ENCODE data around the gene CLCN4. TPM values are rescaled to one million over a fixed set of nuclear protein-coding genes. Genes with fewer than 3 reads are reported as not detected.
A peak's percentile ranks its signal among the peaks of the same experiment; 100 is the strongest.

CLCN4 gene
- total RNA-seq, 1 experiment from 2014 or later = 17.2 TPM

- Histone ChIP-seq H3K9me3 (replicated peaks) (0 out of 2 replicates have a peak, but pooled peaks cover 2% of the 10 kb centered on the region), H3K4me3 (no peak overlapping the region), H3K27ac (no peak overlapping the region), H3K4me1 (peaks cover 36% of the 10 kb centered on the region), H3K27me3 (no peaks in the 10 kb centered on the region), H3K36me3 (no peaks in the 10 kb centered on the region)
- no peak for DNase-seq
Observed at GRCh38 chrX:10240918-10241317, 84.1 kb downstream of the CLCN4 start.

- Histone ChIP-seq H3K4me3 (no peak overlapping the region), H3K4me1 (peaks cover 30% of the 10 kb centered on the region), H3K36me3 (no peaks in the 10 kb centered on the region), H3K9me3 (replicated peaks) (0 out of 2 replicates have a peak, but pooled peaks cover 2% of the 10 kb centered on the region), H3K27ac (no peak overlapping the region), H3K27me3 (no peaks in the 10 kb centered on the region)
- DNase-seq = no peak
Observed at GRCh38 chrX:10242026-10242425, 85.3 kb downstream of the CLCN4 start.

- Histone ChIP-seq H3K4me3 (no peak overlapping the region), H3K27ac (no peak overlapping the region), H3K27me3 (no peaks in the 10 kb centered on the region), H3K9me3 (replicated peaks) (0 out of 2 replicates have a peak, but pooled peaks cover 2% of the 10 kb centered on the region), H3K36me3 (no peaks in the 10 kb centered on the region), H3K4me1 (peaks cover 30% of the 10 kb centered on the region)
- peak; percentile 37 to 57 for DNase-seq
Observed at GRCh38 chrX:10243106-10243505, 86.3 kb downstream of the CLCN4 start.

GRCh38 chrX:10244915-10245622 is 88.3 kb downstream of the CLCN4 start:
- DNase-seq = peak in 1 of 2 experiments; percentile 35
- Histone ChIP-seq H3K36me3 (no peaks in the 10 kb centered on the region), H3K4me1 (peaks cover 20% of the 10 kb centered on the region), H3K27me3 (no peaks in the 10 kb centered on the region), H3K4me3 (no peak overlapping the region), H3K27ac (no peak overlapping the region), H3K9me3 (replicated peaks) (peaks cover 2% of the 10 kb centered on the region; the same call in 1 of the 2 replicates)

- peaks cover 2% of the 10 kb centered on the region; the same call in 1 of the 2 replicates for H3K9me3 ChIP-seq (replicated peaks)
- peaks cover 18% of the 10 kb centered on the region for H3K4me1 ChIP-seq
- no peak overlapping the region for H3K4me3 ChIP-seq
- no peaks in the 10 kb centered on the region for H3K36me3 ChIP-seq
- H3K27ac ChIP-seq = no peak overlapping the region
- no peaks in the 10 kb centered on the region for H3K27me3 ChIP-seq
- DNase-seq = no peak
Observed at GRCh38 chrX:10245886-10246285, 89.1 kb downstream of the CLCN4 start.

- H3K27me3 ChIP-seq = no peaks in the 10 kb centered on the region
Observed at GRCh38 chrX:10246297-10246696, 89.5 kb downstream of the CLCN4 start.

GRCh38 chrX:10246846-10247245 is 90.1 kb downstream of the CLCN4 start:
- DNase-seq = no peak
- Histone ChIP-seq H3K4me3 (no peak overlapping the region), H3K4me1 (peaks cover 18% of the 10 kb centered on the region), H3K27ac (no peak overlapping the region), H3K36me3 (no peaks in the 10 kb centered on the region), H3K9me3 (replicated peaks) (peaks cover 2% of the 10 kb centered on the region; the same call in 1 of the 2 replicates), H3K27me3 (no peaks in the 10 kb centered on the region)

More at GRCh38 chrX:10246297-10246696, 89.5 kb downstream of the CLCN4 start:
- Histone ChIP-seq H3K9me3 (replicated peaks) (peaks cover 2% of the 10 kb centered on the region; the same call in 1 of the 2 replicates), H3K4me1 (peaks cover 18% of the 10 kb centered on the region), H3K4me3 (no peak overlapping the region), H3K27ac (no peak overlapping the region), H3K36me3 (no peaks in the 10 kb centered on the region)
- no peak for DNase-seq

- Histone ChIP-seq H3K27ac (no peak overlapping the region), H3K4me3 (no peak overlapping the region), H3K36me3 (no peaks in the 10 kb centered on the region), H3K4me1 (no peaks in the 10 kb centered on the region), H3K9me3 (replicated peaks) (no peaks in the 10 kb centered on the region), H3K27me3 (no peaks in the 10 kb centered on the region)
- DNase-seq = peak in 1 of 2 experiments; percentile 42
Observed at GRCh38 chrX:10254739-10255138, 98.0 kb downstream of the CLCN4 start.

GRCh38 chrX:10259716-10260115 is 102.9 kb downstream of the CLCN4 start:
- Histone ChIP-seq H3K27me3 (no peaks in the 10 kb centered on the region), H3K9me3 (replicated peaks) (no peaks in the 10 kb centered on the region; the same call in 1 of the 2 replicates), H3K36me3 (no peaks in the 10 kb centered on the region), H3K4me3 (no peak overlapping the region), H3K4me1 (no peaks in the 10 kb centered on the region), H3K27ac (no peak overlapping the region)
- DNase-seq = no peak

GRCh38 chrX:10265775-10266174 is 109.0 kb downstream of the CLCN4 start:
- no peak for DNase-seq
- Histone ChIP-seq H3K9me3 (replicated peaks) (no peaks in the 10 kb centered on the region; the same call in none of the 2 replicates), H3K27me3 (no peaks in the 10 kb centered on the region; the same call in 1 of the 2 replicates), H3K4me1 (no peaks in the 10 kb centered on the region), H3K27ac (no peak overlapping the region), H3K36me3 (no peaks in the 10 kb centered on the region), H3K4me3 (no peak overlapping the region)

- Histone ChIP-seq H3K27ac (no peak overlapping the region), H3K4me3 (no peak overlapping the region), H3K4me1 (no peaks in the 10 kb centered on the region)
Observed at GRCh38 chrX:10278716-10279115, 121.9 kb downstream of the CLCN4 start.

GRCh38 chrX:10280071-10280470 is 123.3 kb downstream of the CLCN4 start:
- no peak for DNase-seq
- Histone ChIP-seq H3K4me3 (no peak overlapping the region), H3K27ac (no peak overlapping the region), H3K27me3 (no peaks in the 10 kb centered on the region), H3K36me3 (no peaks in the 10 kb centered on the region), H3K9me3 (replicated peaks) (no peaks in the 10 kb centered on the region; the same call in 1 of the 2 replicates), H3K4me1 (no peaks in the 10 kb centered on the region)

More at GRCh38 chrX:10278716-10279115, 121.9 kb downstream of the CLCN4 start:
- H3K9me3 ChIP-seq (replicated peaks) = no peaks in the 10 kb centered on the region; the same call in 1 of the 2 replicates
- no peaks in the 10 kb centered on the region for H3K27me3 ChIP-seq
- no peaks in the 10 kb centered on the region for H3K36me3 ChIP-seq
- no peak for DNase-seq

- no peak for DNase-seq
- no peaks in the 10 kb centered on the region for H3K4me1 ChIP-seq
- no peak overlapping the region for H3K4me3 ChIP-seq
- H3K36me3 ChIP-seq = no peaks in the 10 kb centered on the region
- no peaks in the 10 kb centered on the region for H3K9me3 ChIP-seq (replicated peaks)
- H3K27me3 ChIP-seq = no peaks in the 10 kb centered on the region
- no peak overlapping the region for H3K27ac ChIP-seq
Observed at GRCh38 chrX:10282490-10282889, 125.7 kb downstream of the CLCN4 start.

- H3K4me1 ChIP-seq = no peaks in the 10 kb centered on the region
- H3K4me3 ChIP-seq = no peak overlapping the region
- H3K36me3 ChIP-seq = no peaks in the 10 kb centered on the region
- no peaks in the 10 kb centered on the region for H3K9me3 ChIP-seq (replicated peaks)
- no peaks in the 10 kb centered on the region for H3K27me3 ChIP-seq
- DNase-seq = peak in 1 of 2 experiments; percentile 4
- H3K27ac ChIP-seq = no peak overlapping the region
Observed at GRCh38 chrX:10286195-10286594, 129.4 kb downstream of the CLCN4 start.

All from SJCRH30 (cell line).